Hepatocyte (in vitro differentiated cells): ENCODE data around the gene HERC2. TPM values are rescaled to one million over a fixed set of nuclear protein-coding genes. Genes with fewer than 3 reads are reported as not detected.
A peak's percentile ranks its signal among the peaks of the same experiment; 100 is the strongest.

ENCODE experiments used
- DNase-seq: peaks from one replicate; pipeline ENCODE4 v3.0.0-alpha.2; 2016; ENCODE audit warnings: low spot score
- H2AFZ ChIP-seq: fragments of 200-600 bp; sonication (generic); 2 replicates; pipeline ENCODE4 v1.6.0; 2016; ENCODE audit warnings: antibody characterized with exemption, mild to moderate bottlenecking
- H3K27ac ChIP-seq: fragments of 200-600 bp; sonication (generic); 2 replicates; pipeline ENCODE4 v1.5.1; 2016; ENCODE audit warnings: mild to moderate bottlenecking
- H3K27me3 ChIP-seq: fragments of 200-600 bp; sonication (generic); 2 replicates; pipeline ENCODE4 v1.6.1; 2016
- H3K36me3 ChIP-seq: fragments of 200-600 bp; sonication (generic); replicated peaks from 2 replicates; pipeline ENCODE4 v1.5.1; 2016; ENCODE audit warnings: low read depth; ENCODE audit not compliant: insufficient read depth
- H3K4me1 ChIP-seq: fragments of 200-600 bp; sonication (generic); 2 replicates; pipeline ENCODE4 v1.5.1; 2016; ENCODE audit warnings: mild to moderate bottlenecking, moderate library complexity; ENCODE audit not compliant: insufficient read depth
- H3K4me2 ChIP-seq: fragments of 200-600 bp; sonication (generic); 2 replicates; pipeline ENCODE4 v1.6.0; 2016
- H3K4me3 ChIP-seq: fragments of 200-600 bp; sonication (generic); 2 replicates; pipeline ENCODE4 v1.5.1; 2016; ENCODE audit warnings: mild to moderate bottlenecking
- H3K79me2 ChIP-seq: fragments of 200-600 bp; sonication (generic); 2 replicates; pipeline ENCODE4 v1.6.0; 2017; ENCODE audit warnings: mild to moderate bottlenecking
- H3K9me2 ChIP-seq: fragments of 200-600 bp; sonication (generic); replicated peaks from 2 replicates; pipeline ENCODE4 v1.6.0; 2017; ENCODE audit warnings: mild to moderate bottlenecking; ENCODE audit not compliant: insufficient read depth
- H3K9me3 ChIP-seq: fragments of 200-600 bp; sonication (generic); 2 replicates; pipeline ENCODE4 v1.5.1; 2016; ENCODE audit warnings: low read depth, mild to moderate bottlenecking
- H4K20me1 ChIP-seq: fragments of 200-600 bp; sonication (generic); 2 replicates; pipeline ENCODE4 v1.6.0; 2016; ENCODE audit warnings: mild to moderate bottlenecking; ENCODE audit not compliant: insufficient read depth, poor library complexity, severe bottlenecking
- EZH2 ChIP-seq: fragments of 200-600 bp; sonication (generic); IDR thresholded peaks from 2 replicates; pipeline ENCODE4 v1.6.1; 2016; ENCODE audit warnings: antibody characterized with exemption, mild to moderate bottlenecking, borderline replicate concordance
- EZH2phosphoT487 ChIP-seq: fragments of 200-600 bp; sonication (generic); IDR thresholded peaks from one replicate; pipeline ENCODE4 v1.6.1; 2018; ENCODE audit warnings: antibody characterized with exemption, mild to moderate bottlenecking, low read depth, moderate library complexity; ENCODE audit not compliant: unreplicated experiment, severe bottlenecking
- WGBS: methylation state at CpG from one replicate; pipeline ENCODE4 v1.1.6; 2016; ENCODE audit warnings: low lambda C conversion rate; ENCODE audit errors: missing lambda C conversion rate; 5-methylcytosine and 5-hydroxymethylcytosine counted together
- polyA plus RNA-seq: library from polyadenylated mRNA; unstranded; fragments of >200 nt; fragmentation: Nextera tagmentation; extraction: Ambion mirVana; gene quantifications from 2 replicates; pipeline ENCODE4 v1.2.1, GENCODE V29; 2016
- total RNA-seq: library from RNA; depleted of rRNA; stranded (reverse); fragments of >200 nt; gene quantifications from 2 replicates; pipeline ENCODE4 v1.2.3, GENCODE V29; 2014
- TF ChIP-seq, protein P1 (sequence below): fragments of 200-600 bp; sonication (generic); IDR thresholded peaks from 2 replicates; pipeline ENCODE4 v1.5.1; 2016; ENCODE audit warnings: antibody characterized with exemption, mild to moderate bottlenecking; ENCODE audit not compliant: poor library complexity

HERC2 gene
- total and polyA plus RNA-seq, 2 experiments from 2014 or later: 30.2 to 57.4 TPM

- Histone ChIP-seq H3K27me3 (peaks cover 58% of the 10 kb centered on the region), H3K36me3 (no peaks in the 10 kb centered on the region), H3K9me2 (no peaks in the 10 kb centered on the region), H3K27ac (peak overlapping the region; percentile 68), H3K4me2 (peak overlapping the region; percentile 93), H4K20me1 (no peaks in the 10 kb centered on the region), H3K79me2 (no peaks in the 10 kb centered on the region), H3K4me3 (peak overlapping the region; percentile 36), H2AFZ (peak overlapping the region; percentile 43), H3K9me3 (no peaks in the 10 kb centered on the region), H3K4me1 (peaks cover 30% of the 10 kb centered on the region)
- TF ChIP-seq, protein P1, sequence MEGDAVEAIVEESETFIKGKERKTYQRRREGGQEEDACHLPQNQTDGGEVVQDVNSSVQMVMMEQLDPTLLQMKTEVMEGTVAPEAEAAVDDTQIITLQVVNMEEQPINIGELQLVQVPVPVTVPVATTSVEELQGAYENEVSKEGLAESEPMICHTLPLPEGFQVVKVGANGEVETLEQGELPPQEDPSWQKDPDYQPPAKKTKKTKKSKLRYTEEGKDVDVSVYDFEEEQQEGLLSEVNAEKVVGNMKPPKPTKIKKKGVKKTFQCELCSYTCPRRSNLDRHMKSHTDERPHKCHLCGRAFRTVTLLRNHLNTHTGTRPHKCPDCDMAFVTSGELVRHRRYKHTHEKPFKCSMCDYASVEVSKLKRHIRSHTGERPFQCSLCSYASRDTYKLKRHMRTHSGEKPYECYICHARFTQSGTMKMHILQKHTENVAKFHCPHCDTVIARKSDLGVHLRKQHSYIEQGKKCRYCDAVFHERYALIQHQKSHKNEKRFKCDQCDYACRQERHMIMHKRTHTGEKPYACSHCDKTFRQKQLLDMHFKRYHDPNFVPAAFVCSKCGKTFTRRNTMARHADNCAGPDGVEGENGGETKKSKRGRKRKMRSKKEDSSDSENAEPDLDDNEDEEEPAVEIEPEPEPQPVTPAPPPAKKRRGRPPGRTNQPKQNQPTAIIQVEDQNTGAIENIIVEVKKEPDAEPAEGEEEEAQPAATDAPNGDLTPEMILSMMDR: no peak
- no peak for TF ChIP-seq EZH2
- TF ChIP-seq EZH2phosphoT487: no peak
- 3% methylated on average over 13 of the region's 13 CpGs for WGBS
- no peak for DNase-seq
Measured at GRCh38 chr15:28096411-28096669, 225.6 kb downstream of the HERC2 start.

- peaks cover 29% of the 10 kb centered on the region for H3K4me1 ChIP-seq
- 3% methylated on average over 26 of the region's 76 CpGs for WGBS
- peak overlapping the region; percentile 93 for H3K4me2 ChIP-seq
- peak overlapping the region; percentile 43 for H2AFZ ChIP-seq
- peak overlapping the region; percentile 10 for H3K4me3 ChIP-seq
- no peaks in the 10 kb centered on the region for H3K36me3 ChIP-seq
- H3K9me2 ChIP-seq: no peaks in the 10 kb centered on the region
- DNase-seq: peak; percentile 46
- H4K20me1 ChIP-seq: no peaks in the 10 kb centered on the region
- no peak overlapping the region for H3K27ac ChIP-seq
- peaks cover 53% of the 10 kb centered on the region for H3K27me3 ChIP-seq
- H3K79me2 ChIP-seq: no peaks in the 10 kb centered on the region
- H3K9me3 ChIP-seq: no peaks in the 10 kb centered on the region
- TF ChIP-seq EZH2phosphoT487: no peak
- TF ChIP-seq EZH2: peak; percentile 68
Measured at GRCh38 chr15:28094732-28095521, 227.1 kb downstream of the HERC2 start.

GRCh38 chr15:28093752-28094535, 228.0 kb downstream of the HERC2 start:
- Histone ChIP-seq H2AFZ (no peak overlapping the region), H3K27me3 (peaks cover 50% of the 10 kb centered on the region), H3K79me2 (no peaks in the 10 kb centered on the region), H3K4me3 (no peak overlapping the region), H3K4me1 (peaks cover 24% of the 10 kb centered on the region), H3K36me3 (no peaks in the 10 kb centered on the region), H3K9me2 (no peaks in the 10 kb centered on the region), H3K27ac (no peak overlapping the region), H3K9me3 (no peaks in the 10 kb centered on the region), H3K4me2 (peak overlapping the region; percentile 93), H4K20me1 (no peaks in the 10 kb centered on the region)
- no peak for DNase-seq
- TF ChIP-seq EZH2phosphoT487 (no peak), EZH2 (no peak)
- TF ChIP-seq, protein P1: no peak
- 67% methylated on average over 19 of the region's 20 CpGs for WGBS

DNA sequence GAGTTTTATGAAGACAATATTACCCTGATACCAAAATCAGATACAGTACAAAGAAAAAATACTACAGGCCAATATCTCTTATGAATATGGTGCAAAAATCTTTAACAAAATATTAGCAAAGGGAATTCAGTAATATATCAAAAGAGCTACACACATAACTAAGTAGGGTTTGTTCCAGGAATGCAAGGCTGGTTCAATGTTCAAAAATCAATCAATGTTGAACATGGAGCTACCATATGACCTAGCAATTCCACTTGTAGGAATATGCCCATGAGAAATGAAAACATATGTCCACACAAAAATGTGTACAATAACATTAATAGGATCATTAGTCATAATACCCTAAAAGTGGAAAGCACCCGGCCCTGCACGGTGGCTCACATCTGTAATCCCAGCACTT, 230.7 kb downstream of the HERC2 start:
- no peak overlapping the region for H3K4me2 ChIP-seq
- WGBS: 94% methylated on average over 2 of the region's 2 CpGs
- no peaks in the 10 kb centered on the region for H4K20me1 ChIP-seq
- peaks cover 27% of the 10 kb centered on the region for H3K27me3 ChIP-seq
- peaks cover 15% of the 10 kb centered on the region for H3K4me1 ChIP-seq
- DNase-seq: no peak
- H3K4me3 ChIP-seq: no peak overlapping the region
- H3K9me3 ChIP-seq: no peaks in the 10 kb centered on the region
- no peak for TF ChIP-seq EZH2
- H3K27ac ChIP-seq: no peak overlapping the region
- no peaks in the 10 kb centered on the region for H3K36me3 ChIP-seq
- H3K9me2 ChIP-seq: no peaks in the 10 kb centered on the region
- H2AFZ ChIP-seq: no peak overlapping the region
- no peaks in the 10 kb centered on the region for H3K79me2 ChIP-seq
